SK-N-MC (cell line): ENCODE data around the gene CYFIP1.

ENCODE experiments used
- EZH2 ChIP-seq: fragments of 200-600 bp; sonication (generic); IDR thresholded peaks from one replicate; pipeline ENCODE4 v1.6.1; 2017; ENCODE audit warnings: antibody characterized with exemption
- FOXP2 ChIP-seq: optimal IDR thresholded peaks from 2 replicates; pipeline ENCODE3; 2011; ENCODE audit warnings: mild to moderate bottlenecking, moderate library complexity; ENCODE audit not compliant: insufficient read depth; ENCODE audit errors: extremely low read length, control extremely low read depth
- POLR2AphosphoS5 ChIP-seq: IDR thresholded peaks from 2 replicates; pipeline ENCODE4 v1.6.1; 2012; ENCODE audit warnings: mild to moderate bottlenecking, low read depth, low read length, borderline replicate concordance

DNA sequence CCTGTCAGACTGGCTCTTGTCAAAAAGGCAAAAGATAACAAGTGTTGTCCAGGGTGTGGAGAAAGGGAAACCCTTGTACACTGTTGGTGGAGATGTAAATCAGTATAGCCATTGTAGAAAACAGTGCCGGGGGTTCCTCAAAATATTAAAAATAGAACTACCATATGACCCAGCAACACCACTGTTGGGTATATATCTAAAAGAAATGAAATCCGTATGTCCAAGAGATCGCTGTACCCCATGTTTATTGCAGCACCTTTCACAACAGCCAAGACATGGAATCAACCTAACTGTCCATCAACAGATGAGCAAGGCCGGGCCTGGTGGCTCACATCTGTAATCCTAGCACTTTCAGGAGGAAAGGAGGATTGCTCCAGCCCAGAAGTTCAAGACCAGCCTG, 6.2 kb downstream of the CYFIP1 start:
- TF ChIP-seq EZH2 (no peak), POLR2AphosphoS5 (no peak), FOXP2 (no peak)
